ENCODE data around the gene FAM25A.
"Not testable (repeated sequence)": the region's sequence is repeated elsewhere in the genome, so short reads cannot be mapped to it uniquely, and the experiment has no call there.

Gene FAM25A

GRCh38 chr10:87020056-87020455 lies at the start of gene FAM25A:
Gene FAM25A, plus strand, starts transcription at chr10:87020294. Its CDS starts 31 bp downstream, at chr10:87020325.
- not testable (repeated sequence) for DNase-seq

DNA sequence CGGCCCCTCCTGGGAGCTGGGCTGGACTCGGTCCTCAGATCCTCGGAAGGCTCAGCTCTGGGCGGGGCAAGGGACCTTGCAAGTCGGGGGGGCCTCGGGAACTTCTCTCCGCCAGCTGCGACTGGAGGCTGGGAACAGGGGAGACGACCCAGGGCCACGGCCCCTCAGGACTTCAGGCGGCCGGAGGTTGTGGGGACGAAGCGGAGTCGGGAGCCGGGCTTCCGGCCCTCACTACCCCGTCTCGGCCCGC lies 49.2 kb upstream of the FAM25A start:
- DNase-seq, result peak; percentile 87

GRCh38 chr10:86971232-86971991 lies 48.7 kb upstream of the FAM25A start:
- no peak for DNase-seq

- DNase-seq, result no peak
These were observed 47.3 kb upstream of the FAM25A start for GRCh38 chr10:86972613-86973380.

DNA sequence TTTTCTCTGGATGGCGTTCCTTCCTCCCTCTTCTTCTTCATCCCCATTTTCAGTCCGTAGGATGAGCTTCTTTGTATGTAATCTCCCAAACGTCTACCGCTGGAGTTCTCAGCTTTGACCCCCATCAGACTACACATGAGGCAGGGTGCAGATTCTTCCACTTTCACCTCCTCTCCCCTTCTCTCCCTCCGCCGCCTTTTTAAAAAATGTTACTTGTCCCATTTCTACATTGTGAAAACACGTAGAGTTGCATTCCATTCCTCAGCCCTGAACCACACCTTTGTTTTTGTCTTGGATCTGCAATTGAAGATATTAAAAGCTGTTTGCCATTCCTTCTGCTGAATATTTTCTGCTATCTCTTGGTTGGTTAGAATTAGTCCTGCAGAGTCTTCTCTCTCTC lies 45.6 kb upstream of the FAM25A start:
- DNase-seq, result no peak

GRCh38 chr10:86976362-86977056 lies 43.6 kb upstream of the FAM25A start:
- no peak for DNase-seq

- not testable (repeated sequence) for DNase-seq
These were observed 41.6 kb upstream of the FAM25A start for GRCh38 chr10:86978457-86978856.

DNA sequence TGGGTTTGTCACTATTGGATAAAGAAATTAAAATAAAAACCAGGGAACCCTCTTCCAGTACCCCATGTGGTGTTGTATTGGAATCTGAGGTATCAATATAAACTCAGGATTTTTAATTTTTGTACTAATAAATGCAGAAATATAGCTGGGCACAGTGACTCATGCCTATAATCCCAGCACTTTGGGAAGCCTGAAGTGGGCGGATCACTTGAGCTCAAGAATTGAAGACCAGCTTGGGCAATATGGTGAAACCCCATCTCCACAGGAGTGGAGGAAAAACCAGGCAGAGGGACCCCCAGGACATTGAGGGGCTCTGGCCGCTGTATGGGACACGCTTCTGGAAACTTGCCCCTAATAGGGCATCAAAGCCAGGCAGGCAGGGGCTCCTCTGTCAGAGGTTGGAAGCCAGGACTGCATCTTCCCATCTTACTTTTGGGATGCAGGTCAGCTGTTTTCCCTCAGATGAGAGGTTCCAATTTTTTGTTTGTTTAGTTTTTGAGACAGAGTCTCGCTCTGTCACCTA lies 40.7 kb upstream of the FAM25A start:
- DNase-seq, result no peak

GRCh38 chr10:86979977-86980448 lies 40.1 kb upstream of the FAM25A start:
- DNase-seq, result no peak

- DNase-seq, result not testable (repeated sequence)
These were observed 39.1 kb upstream of the FAM25A start for GRCh38 chr10:86981020-86981419.

DNA sequence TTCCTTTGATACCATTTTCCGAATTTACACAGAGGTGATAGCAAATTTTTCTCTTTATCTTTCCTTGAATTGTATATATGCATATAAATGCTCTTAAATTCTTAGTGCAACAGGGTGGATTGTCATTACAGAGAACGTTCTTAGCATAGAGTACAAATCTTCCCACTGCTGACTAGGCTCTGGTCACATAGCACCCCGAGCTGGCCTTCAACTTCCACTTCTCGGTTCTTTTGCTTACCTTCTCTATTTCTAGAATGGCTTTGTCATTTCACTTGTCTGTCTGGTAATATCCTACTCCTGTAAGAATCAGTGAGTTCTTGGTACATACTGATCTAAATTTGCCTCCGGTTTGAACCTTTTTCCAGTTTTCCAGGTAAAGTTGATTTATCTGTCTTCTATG lies 38.4 kb upstream of the FAM25A start:
- no peak for DNase-seq

DNA sequence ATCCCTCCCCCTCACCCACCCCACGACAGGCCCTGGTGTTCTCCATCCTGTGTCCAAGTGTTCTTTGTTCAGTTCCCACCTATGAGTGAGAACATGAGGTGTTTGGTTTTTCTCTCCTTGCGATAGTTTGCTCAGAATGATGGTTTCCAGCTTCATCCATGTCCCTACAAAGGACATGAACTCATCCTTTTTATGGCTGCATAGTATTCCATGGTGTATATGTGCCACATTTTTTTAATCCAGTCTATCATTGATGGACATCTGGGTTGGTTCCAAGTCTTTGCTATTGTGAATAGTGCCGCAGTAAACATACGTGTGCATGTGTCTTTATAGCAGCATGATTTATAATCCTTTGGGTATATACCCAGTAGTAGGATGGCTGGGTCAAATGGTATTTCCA lies 35.6 kb upstream of the FAM25A start:
- not testable (repeated sequence) for DNase-seq

GRCh38 chr10:86988520-86988919 lies 31.6 kb upstream of the FAM25A start:
- DNase-seq, result no peak

- DNase-seq, result not testable (repeated sequence)
These were observed 28.7 kb upstream of the FAM25A start for GRCh38 chr10:86991362-86991761.

DNA sequence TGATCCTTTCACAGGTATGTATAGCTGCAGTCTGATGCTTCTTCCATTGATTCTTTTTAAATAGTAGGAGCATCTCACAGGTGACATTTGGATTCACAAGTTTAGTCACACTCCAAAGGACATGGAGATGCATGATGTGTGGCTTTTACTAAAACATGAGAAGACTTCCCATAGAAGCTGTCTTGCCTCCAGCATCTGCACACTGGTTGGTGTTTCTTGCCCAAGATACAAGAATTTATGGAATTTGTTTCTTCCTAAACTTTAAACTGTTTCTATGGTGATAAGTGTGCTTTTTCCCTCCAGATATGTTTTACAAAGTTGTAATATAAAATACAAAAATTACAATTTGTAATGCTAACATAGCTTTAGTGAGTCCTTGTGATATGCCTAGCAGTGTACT lies 27.6 kb upstream of the FAM25A start:
- no peak for DNase-seq

- DNase-seq, result no peak
These were observed 27.2 kb upstream of the FAM25A start for GRCh38 chr10:86992929-86993328.

GRCh38 chr10:86999802-87000403 lies 20.2 kb upstream of the FAM25A start:
- not testable (repeated sequence) for DNase-seq

DNA sequence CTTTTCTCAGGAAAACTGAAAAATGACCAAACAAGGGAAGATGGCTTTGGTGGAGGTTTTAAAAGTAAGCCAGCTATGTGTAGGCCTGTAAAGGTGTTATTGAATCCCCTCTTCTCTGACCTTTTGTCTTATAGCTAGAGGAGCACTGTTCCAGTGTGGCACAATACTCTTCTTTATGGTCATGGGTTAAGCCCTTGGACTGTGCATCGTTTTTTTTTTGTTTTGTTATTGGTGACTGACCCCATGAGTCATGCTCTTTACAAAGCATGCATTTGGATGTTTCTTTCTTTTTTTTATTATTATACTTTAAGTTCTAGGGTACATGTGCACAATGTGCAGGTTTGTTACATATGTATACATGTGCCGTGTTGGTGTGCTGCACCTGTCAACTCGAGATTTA lies 19.6 kb upstream of the FAM25A start:
- DNase-seq, result no peak

DNA sequence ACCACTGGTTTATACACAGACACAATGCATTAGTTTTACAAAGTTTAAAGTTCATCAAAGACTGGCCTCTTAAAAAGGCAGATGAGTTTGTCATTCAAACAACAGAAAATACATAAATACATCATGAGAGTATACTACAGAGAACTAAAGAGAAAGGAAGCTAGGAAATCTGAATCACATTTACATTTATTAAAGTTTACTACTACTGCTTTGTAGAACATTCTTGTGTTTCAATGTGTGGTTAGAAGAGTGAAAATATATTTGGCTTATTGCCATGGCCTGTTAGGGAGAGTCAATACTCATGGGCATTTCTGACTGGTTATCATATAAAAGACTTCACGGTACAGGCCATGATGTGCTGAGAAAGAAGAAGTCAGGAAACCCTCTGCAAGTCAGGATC lies 13.0 kb upstream of the FAM25A start:
- DNase-seq, result not testable (repeated sequence)

- not testable (repeated sequence) for DNase-seq
These were observed 12.4 kb upstream of the FAM25A start for GRCh38 chr10:87007674-87008073.

GRCh38 chr10:87008303-87008702 lies 11.8 kb upstream of the FAM25A start:
- DNase-seq, result not testable (repeated sequence)

DNA sequence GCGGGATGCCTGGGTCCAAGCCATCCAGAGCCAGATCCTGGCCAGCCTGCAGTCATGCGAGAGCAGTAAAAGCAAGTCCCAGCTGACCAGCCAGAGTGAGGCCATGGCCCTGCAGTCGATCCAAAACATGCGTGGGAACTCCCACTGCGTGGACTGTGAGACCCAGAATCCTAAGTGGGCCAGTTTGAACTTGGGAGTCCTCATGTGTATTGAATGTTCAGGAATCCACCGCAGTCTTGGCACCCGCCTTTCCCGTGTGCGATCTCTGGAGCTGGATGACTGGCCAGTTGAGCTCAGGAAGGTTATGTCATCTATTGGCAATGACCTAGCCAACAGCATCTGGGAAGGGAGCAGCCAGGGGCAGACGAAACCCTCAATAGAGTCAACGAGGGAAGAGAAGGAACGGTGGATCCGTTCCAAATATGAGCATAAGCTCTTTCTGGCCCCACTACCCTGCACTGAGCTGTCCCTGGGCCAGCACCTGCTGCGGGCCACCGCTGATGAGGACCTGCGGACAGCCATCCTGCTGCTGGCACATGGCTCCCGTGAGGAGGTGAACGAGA lies 10.9 kb upstream of the FAM25A start:
- not testable (repeated sequence) for DNase-seq

DNA sequence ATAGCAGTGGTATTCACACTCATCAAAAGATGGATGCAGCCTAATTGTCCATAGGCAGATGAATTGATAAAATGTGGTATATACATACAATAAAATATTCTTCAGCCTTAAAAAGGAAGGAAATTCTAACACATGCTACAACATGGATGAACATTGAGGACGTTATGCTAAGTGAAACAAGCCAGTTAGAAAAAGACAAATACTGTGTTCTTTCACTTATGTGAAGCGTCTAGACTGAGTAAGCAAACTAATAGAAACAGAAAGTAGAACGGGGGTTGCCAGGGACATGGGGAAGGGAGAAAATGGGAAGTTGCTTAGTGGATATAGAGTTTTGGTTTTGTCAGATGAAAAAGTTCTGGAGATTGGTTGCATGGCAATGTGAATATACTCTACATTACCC lies 6.6 kb upstream of the FAM25A start:
- DNase-seq, result not testable (repeated sequence)
